Fibroblast of the aortic adventitia (primary cell): Measurements from ENCODE around the gene LRCH1. TPM values are rescaled to one million over a fixed set of nuclear protein-coding genes. Genes with fewer than 3 reads are reported as not detected.
A peak's percentile ranks its signal among the peaks of the same experiment; 100 is the strongest.

Experiments used
- DNase-seq: peaks from one replicate; pipeline ENCODE4 v3.0.0-alpha.2; 2010; ENCODE audit warnings: low read depth
- H3K4me3 ChIP-seq: 2 replicates; pipeline ENCODE4 v1.5.1; 2011; ENCODE audit warnings: low read depth, mild to moderate bottlenecking, control low read depth, low read length, moderate library complexity
- CTCF ChIP-seq: IDR thresholded peaks from 2 replicates; pipeline ENCODE4 v1.5.1; 2011; ENCODE audit warnings: mild to moderate bottlenecking, low read length, control low read depth, inconsistent platforms; ENCODE audit not compliant: insufficient read depth
- total RNA-seq: library from RNA; depleted of rRNA; stranded (reverse); fragments of >200 nt; gene quantifications from 2 replicates; pipeline ENCODE4 v1.2.3, GENCODE V29; 2012; ENCODE audit warnings: low replicate concordance

Gene LRCH1
- total RNA-seq, 1 donor = 9.5 TPM

- no peak overlapping the region for H3K4me3 ChIP-seq
- no peak for TF ChIP-seq CTCF
- DNase-seq = no peak
Measured at GRCh38 chr13:46659413-46660065, 106.6 kb downstream of the LRCH1 start.

GRCh38 chr13:46660416-46660815 is 107.4 kb downstream of the LRCH1 start:
- DNase-seq = no peak
- no peak for TF ChIP-seq CTCF
- H3K4me3 ChIP-seq = no peak overlapping the region

- no peak for DNase-seq
- H3K4me3 ChIP-seq = no peak overlapping the region
- TF ChIP-seq CTCF = no peak
Measured at GRCh38 chr13:46660857-46661256, 107.9 kb downstream of the LRCH1 start.

GRCh38 chr13:46662690-46663089 is 109.7 kb downstream of the LRCH1 start:
- no peak overlapping the region for H3K4me3 ChIP-seq
- DNase-seq = no peak
- no peak for TF ChIP-seq CTCF

- H3K4me3 ChIP-seq = no peak overlapping the region
- DNase-seq = no peak
- no peak for TF ChIP-seq CTCF
Measured at GRCh38 chr13:46663206-46664037, 110.5 kb downstream of the LRCH1 start.

- H3K4me3 ChIP-seq = no peak overlapping the region
- DNase-seq = no peak
- TF ChIP-seq CTCF = no peak
Measured at GRCh38 chr13:46664195-46664594, 111.2 kb downstream of the LRCH1 start.

- DNase-seq = peak; percentile 40
- no peak overlapping the region for H3K4me3 ChIP-seq
- no peak for TF ChIP-seq CTCF
Measured at GRCh38 chr13:46665248-46665632, 112.3 kb downstream of the LRCH1 start.
